KMS-11 (cell line): ENCODE results near the gene FRRS1.

ENCODE experiments used
- H2AFZ ChIP-seq: fragments of 200-600 bp; sonication (generic); 2 replicates; pipeline ENCODE4 v1.6.1; 2016; ENCODE audit warnings: antibody characterized with exemption, mixed run types, low read depth
- H3K27ac ChIP-seq: fragments of 200-600 bp; sonication (generic); 2 replicates; pipeline ENCODE4 v1.6.1; 2016; ENCODE audit warnings: mild to moderate bottlenecking, mixed run types
- H3K27me3 ChIP-seq: fragments of 200-600 bp; sonication (generic); 2 replicates; pipeline ENCODE4 v1.6.1; 2017; ENCODE audit warnings: mild to moderate bottlenecking, low read depth, mixed run types, moderate library complexity; ENCODE audit not compliant: insufficient read depth
- H3K36me3 ChIP-seq: fragments of 200-600 bp; sonication (generic); 2 replicates; pipeline ENCODE4 v1.6.1; 2017; ENCODE audit warnings: mild to moderate bottlenecking, mixed run types; ENCODE audit not compliant: insufficient read depth
- H3K4me1 ChIP-seq: fragments of 200-600 bp; sonication (generic); 2 replicates; pipeline ENCODE4 v1.6.1; 2016; ENCODE audit warnings: mild to moderate bottlenecking, low read depth, mixed run types; ENCODE audit not compliant: poor library complexity, severe bottlenecking
- H3K4me2 ChIP-seq: fragments of 200-600 bp; sonication (generic); 2 replicates; pipeline ENCODE4 v1.7.0; 2016; ENCODE audit warnings: mild to moderate bottlenecking, mixed run types
- H3K4me3 ChIP-seq: fragments of 200-600 bp; sonication (generic); IDR thresholded peaks from 2 replicates; pipeline ENCODE4 v1.6.1; 2017; ENCODE audit warnings: low read depth, low read length, mixed read lengths; ENCODE audit not compliant: insufficient read depth
- H3K79me2 ChIP-seq: fragments of 200-600 bp; sonication (generic); 2 replicates; pipeline ENCODE4 v1.6.1; 2016; ENCODE audit warnings: low read depth, mixed run types; ENCODE audit not compliant: insufficient read depth
- H3K9ac ChIP-seq: fragments of 200-600 bp; sonication (generic); 2 replicates; pipeline ENCODE4 v1.6.1; 2016; ENCODE audit warnings: mild to moderate bottlenecking, mixed run types
- H4K20me1 ChIP-seq: fragments of 200-600 bp; sonication (generic); 2 replicates; pipeline ENCODE4 v1.6.1; 2016; ENCODE audit warnings: mild to moderate bottlenecking, mixed run types; ENCODE audit not compliant: insufficient read depth
- CTCF ChIP-seq: fragments of 200-600 bp; sonication (generic); conservative IDR thresholded peaks from 2 replicates; pipeline ENCODE4 v1.6.1; 2017; ENCODE audit warnings: low read depth, mild to moderate bottlenecking, antibody characterized with exemption, low read length, moderate library complexity, mixed read lengths

Gene FRRS1

GRCh38 chr1:99702221-99702620 lies 64.2 kb downstream of the FRRS1 start:
- no peak for TF ChIP-seq CTCF
- Histone ChIP-seq H3K9ac (no peak overlapping the region), H3K4me1 (no peaks in the 10 kb centered on the region), H3K36me3 (no peaks in the 10 kb centered on the region), H2AFZ (no peak overlapping the region), H3K4me2 (no peak overlapping the region), H3K4me3 (no peak overlapping the region), H3K79me2 (no peaks in the 10 kb centered on the region), H3K27me3 (no peaks in the 10 kb centered on the region), H3K27ac (no peak overlapping the region), H4K20me1 (no peaks in the 10 kb centered on the region)

GRCh38 chr1:99700020-99700419 lies 66.4 kb downstream of the FRRS1 start:
- H2AFZ ChIP-seq: no peak overlapping the region
- no peak for TF ChIP-seq CTCF

GRCh38 chr1:99697580-99697979 lies 68.9 kb downstream of the FRRS1 start:
- Histone ChIP-seq H3K4me2 (no peak overlapping the region), H4K20me1 (no peaks in the 10 kb centered on the region), H3K9ac (no peak overlapping the region), H3K79me2 (no peaks in the 10 kb centered on the region), H3K36me3 (no peaks in the 10 kb centered on the region), H2AFZ (no peak overlapping the region), H3K27ac (no peak overlapping the region), H3K4me3 (no peak overlapping the region), H3K4me1 (no peaks in the 10 kb centered on the region), H3K27me3 (no peaks in the 10 kb centered on the region)
- no peak for TF ChIP-seq CTCF

More at GRCh38 chr1:99700020-99700419, 66.4 kb downstream of the FRRS1 start:
- Histone ChIP-seq H3K4me2 (no peak overlapping the region), H3K79me2 (no peaks in the 10 kb centered on the region), H3K27ac (no peak overlapping the region), H3K36me3 (no peaks in the 10 kb centered on the region), H3K27me3 (no peaks in the 10 kb centered on the region), H3K9ac (no peak overlapping the region), H3K4me3 (no peak overlapping the region), H4K20me1 (no peaks in the 10 kb centered on the region), H3K4me1 (no peaks in the 10 kb centered on the region)

- Histone ChIP-seq H3K27me3 (no peaks in the 10 kb centered on the region), H2AFZ (no peak overlapping the region), H3K4me2 (no peak overlapping the region), H4K20me1 (no peaks in the 10 kb centered on the region), H3K4me3 (no peak overlapping the region), H3K36me3 (no peaks in the 10 kb centered on the region), H3K79me2 (no peaks in the 10 kb centered on the region), H3K27ac (no peak overlapping the region), H3K9ac (no peak overlapping the region), H3K4me1 (no peaks in the 10 kb centered on the region)
- no peak for TF ChIP-seq CTCF
Measured at GRCh38 chr1:99696616-99697015, 69.8 kb downstream of the FRRS1 start.

GRCh38 chr1:99691175-99691574 lies 75.3 kb downstream of the FRRS1 start:
- H3K79me2 ChIP-seq: no peaks in the 10 kb centered on the region
- no peak overlapping the region for H3K9ac ChIP-seq
- H4K20me1 ChIP-seq: no peaks in the 10 kb centered on the region
- H3K4me3 ChIP-seq: no peak overlapping the region
- H3K36me3 ChIP-seq: no peaks in the 10 kb centered on the region
- H3K27ac ChIP-seq: no peak overlapping the region
- H2AFZ ChIP-seq: no peak overlapping the region
- TF ChIP-seq CTCF: no peak
- no peak overlapping the region for H3K4me2 ChIP-seq
- H3K27me3 ChIP-seq: no peaks in the 10 kb centered on the region
- peaks cover 4% of the 10 kb centered on the region for H3K4me1 ChIP-seq
